Stimulated activated CD4-positive, alpha-beta T cell treated with anti-CD3 and anti-CD28 coated beads, Interleukin-1b, Interleukin-23, amount 100 ng/mL, for 48 hours (primary cell): Measurements from ENCODE around the gene PSMD4.

Experiments
- DNase-seq: peaks from one replicate; pipeline ENCODE4 v3.0.0-alpha.2; 2020

The PSMD4 gene

DNA sequence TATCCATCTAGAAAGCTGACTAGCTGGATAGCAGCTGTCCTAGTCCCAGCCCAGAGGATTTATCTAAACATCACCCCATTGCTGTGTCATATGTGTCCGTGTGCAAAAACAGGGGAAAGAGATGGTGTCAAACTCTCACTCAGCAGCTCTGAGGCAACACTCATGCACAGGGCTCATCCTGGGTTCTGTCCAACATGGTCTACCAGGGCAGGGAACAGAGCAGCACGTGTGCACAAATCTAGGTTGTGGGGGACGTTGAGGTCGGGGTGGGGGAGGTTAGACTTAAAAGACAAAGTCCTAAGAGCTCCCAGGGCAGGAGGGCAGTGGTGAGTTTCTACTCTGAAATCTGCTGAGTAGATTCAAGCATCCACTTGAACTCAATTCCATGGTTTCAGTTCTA, 56.5 kb downstream of the PSMD4 start:
- DNase-seq, result no peak

DNA sequence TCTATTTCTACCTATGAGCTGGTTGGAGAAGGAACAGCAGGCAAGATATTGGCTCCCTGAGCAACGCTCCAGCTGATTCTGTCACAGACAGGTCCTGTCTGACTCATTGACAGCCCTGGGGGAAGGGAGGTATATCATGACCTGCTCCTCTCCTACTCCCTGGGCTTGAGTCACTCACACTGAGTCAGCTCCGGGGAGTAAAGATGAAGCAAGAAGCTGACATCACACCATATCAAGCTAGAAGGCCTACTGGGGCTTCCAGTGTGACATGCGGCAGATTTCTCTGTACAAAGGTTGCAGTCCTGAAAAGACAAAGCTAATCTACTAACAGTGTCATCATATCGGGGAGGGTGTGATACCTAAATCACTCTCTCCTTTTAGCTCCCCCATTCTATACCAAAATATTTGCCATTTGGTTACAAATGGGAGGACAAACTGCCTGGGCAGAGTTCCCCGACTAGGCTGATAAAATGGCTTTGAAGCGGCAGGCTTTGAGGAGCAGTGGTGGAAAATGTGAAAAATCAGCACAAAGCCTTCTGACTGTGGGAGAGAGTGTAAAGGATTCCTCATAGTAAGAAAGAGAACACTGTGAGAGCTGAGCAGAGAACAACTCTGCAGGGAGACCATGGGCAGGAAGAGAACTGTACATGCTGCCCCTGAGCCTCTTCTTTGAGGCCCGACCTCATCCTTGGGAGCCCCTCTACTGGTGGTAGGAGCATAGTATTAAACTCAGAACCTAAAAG, 57.2 kb downstream of the PSMD4 start:
- DNase-seq, result peak; percentile 93

DNA sequence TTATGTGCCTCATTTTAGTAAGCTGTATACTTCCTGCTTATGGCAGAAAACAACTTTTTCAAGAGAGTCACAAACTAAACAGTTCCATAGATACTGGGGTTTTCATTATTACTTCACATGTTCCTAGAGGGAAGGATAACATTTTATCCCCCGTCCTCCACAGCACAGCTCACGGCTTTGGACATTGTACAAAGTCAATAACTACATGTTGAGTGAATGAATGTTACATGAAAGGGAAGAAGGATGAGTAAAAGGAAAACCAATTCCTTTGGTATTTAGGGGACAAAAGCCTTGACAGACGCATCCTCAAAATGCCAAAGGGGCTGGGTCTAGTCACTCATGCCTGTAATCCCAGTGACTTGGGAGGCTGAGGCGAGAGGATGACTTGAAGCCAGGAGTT, 57.9 kb downstream of the PSMD4 start:
- no peak for DNase-seq

DNA sequence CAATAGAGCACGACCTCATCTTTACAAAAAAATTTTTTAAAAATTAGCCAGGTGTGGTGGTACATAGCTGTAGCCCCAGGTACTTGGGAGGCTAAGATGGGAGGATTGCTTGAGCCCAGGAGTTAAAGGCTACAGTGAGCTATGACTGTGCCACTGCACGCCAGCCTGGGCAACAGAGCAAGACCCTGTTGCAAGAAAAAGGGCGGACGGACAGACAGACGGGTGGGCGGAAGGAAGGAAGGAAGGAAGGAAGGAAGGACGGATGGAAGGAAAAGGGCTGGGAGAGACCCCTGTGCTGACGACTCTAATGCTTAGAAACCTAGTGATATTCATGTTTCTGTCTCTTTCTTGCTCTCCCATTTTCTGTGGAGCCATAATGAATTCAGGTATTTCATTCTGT, 58.3 kb downstream of the PSMD4 start:
- no peak for DNase-seq

DNA sequence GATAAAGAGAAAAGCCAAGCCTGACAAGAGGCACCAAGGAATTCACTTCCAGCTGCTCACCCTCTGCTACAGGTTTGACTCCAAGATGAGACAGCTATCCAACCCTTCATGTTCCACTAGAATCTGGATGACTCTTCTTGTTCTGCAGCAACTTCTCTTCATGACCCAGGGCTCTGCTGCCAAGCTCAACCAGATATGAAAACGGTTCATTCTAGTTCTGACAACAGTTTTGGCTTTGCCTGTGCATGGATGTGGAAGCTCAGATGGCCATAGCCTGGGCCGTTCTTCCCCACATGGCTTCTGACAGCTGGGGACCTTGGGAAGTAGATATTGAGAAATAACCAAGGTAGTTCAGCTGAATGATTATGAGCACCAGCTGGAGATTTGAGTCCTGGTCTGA, 59.0 kb downstream of the PSMD4 start:
- DNase-seq, result no peak

DNA sequence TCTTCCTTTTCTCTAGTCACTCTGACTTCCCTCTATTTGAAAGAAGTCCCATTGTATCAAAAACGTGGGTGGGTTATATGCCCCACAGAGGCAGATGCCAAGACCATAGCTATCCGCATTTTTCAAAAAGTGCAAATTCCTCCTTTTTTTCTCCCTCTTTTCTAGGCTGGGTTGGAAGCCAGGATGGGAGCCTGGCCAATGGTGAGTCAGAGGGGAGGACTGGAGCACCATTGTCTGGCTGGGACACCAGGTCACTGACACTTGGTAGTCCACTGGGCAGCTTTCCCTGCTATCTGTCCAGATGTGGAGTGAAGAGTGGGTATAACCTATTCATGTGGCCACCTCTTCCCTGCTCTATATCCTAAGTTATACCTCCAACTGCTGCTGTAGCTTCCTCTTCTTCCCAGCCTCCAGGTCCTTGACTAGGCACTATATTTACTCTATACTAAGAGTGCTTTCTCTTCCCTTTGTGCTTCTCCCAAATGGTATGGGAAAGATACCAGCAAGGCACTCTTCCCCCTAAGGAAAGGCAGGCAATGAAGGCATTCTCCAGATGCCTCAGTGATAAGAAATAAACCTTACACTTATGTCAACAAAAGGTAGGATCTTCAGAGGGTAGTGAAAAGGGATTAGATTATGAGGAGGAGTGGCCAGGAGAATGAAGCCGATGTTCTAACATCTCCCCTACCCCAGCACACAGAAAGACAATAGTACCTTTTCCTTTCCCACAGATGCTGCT, 59.8 kb downstream of the PSMD4 start:
- no peak for DNase-seq

DNA sequence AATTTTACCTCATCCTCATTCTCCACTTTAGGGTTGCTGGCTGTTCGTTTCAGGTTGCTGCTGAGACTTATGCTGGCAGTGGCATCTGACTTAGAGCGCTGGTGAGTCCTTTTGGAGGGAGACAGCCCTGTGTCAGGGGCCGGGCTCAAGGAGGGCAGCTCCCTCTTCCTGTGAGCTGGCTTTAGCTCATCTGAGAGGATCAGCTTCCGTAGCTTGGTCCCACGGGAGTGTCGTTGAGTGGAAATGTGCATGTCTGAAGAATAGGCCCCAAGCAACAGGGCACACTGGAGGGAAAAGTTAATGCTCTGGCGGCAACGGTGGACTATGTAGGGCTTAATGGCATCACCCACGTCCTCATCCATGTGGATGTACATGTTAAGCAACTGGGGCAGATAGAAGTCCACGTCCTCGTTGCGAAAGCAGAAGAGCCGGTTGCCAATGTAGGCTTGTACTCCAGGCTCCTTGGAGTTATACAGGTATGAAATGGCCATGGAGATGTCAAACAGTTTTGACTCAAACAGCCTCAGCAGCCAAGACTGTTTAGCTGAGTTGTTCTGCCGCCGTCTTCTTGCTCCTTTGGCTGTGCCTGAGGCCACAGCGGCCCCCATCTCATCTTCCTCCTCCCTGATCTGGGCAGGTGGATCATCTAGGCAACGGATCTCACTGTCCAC, 61.2 kb downstream of the PSMD4 start:
- no peak for DNase-seq
